Right lobe of liver (tissue), 6 donors: Measurements from ENCODE around the gene CEP95. TPM values are rescaled to one million over a fixed set of nuclear protein-coding genes. Genes with fewer than 3 reads are reported as not detected.
A peak's percentile ranks its signal among the peaks of the same experiment; 100 is the strongest.

Experiments
- ATAC-seq, 4 donors: fragments of 200-7000 bp; cut with Tn5 transposase; one replicate each; pipeline ENCODE4 v1.9.1; 2020; ENCODE audit warnings: mild to moderate bottlenecking in 4 of 4, moderate library complexity in 4 of 4
- DNase-seq, 3 donors: peaks; one replicate each; pipeline ENCODE4 v3.0.0-alpha.2; 2020
- H3K27ac ChIP-seq, 3 donors: fragments of 200-600 bp; one replicate each; pipeline ENCODE4 v1.8.0; 2022
- H3K27me3 ChIP-seq, 2 donors: fragments of 200-600 bp; one replicate each; pipeline ENCODE4 v1.8.0; 2022
- H3K36me3 ChIP-seq, 4 donors: fragments of 200-600 bp; sonication (generic) in 1 of 4; one replicate each; pipeline versions ENCODE4 v1.5.1 to v1.8.0; 2017 to 2022; ENCODE audit warnings: control low read depth in 1 of 4
- H3K4me1 ChIP-seq, 4 donors: fragments of 200-600 bp; sonication (generic) in 1 of 4; one replicate each; pipeline versions ENCODE4 v1.5.1 to v1.8.0; 2017 to 2022; ENCODE audit warnings: control low read depth in 1 of 4
- H3K4me3 ChIP-seq, 3 donors: fragments of 200-600 bp; one replicate each; pipeline ENCODE4 v1.8.0; 2022
- H3K9me3 ChIP-seq, 4 donors: fragments of 200-600 bp; sonication (generic) in 1 of 4; one replicate each; pipeline versions ENCODE4 v1.5.1 to v1.8.0; 2017 to 2022; ENCODE audit warnings: control low read depth in 1 of 4
- POLR2A ChIP-seq: fragments of 450-650 bp; IDR thresholded peaks from one replicate; pipeline ENCODE4 v1.6.1; 2017; ENCODE audit warnings: antibody characterized with exemption, mild to moderate bottlenecking
- WGBS: methylation state at CpG from one replicate; pipeline ENCODE4 v1.1.6; 2018; ENCODE audit warnings: low coverage, low lambda C conversion rate; ENCODE audit not compliant: insufficient coverage; ENCODE audit errors: missing lambda C conversion rate; 5-methylcytosine and 5-hydroxymethylcytosine counted together
- intact Hi-C, 2 donors: fragments of 100-400 bp; cut with DNase I; formaldehyde crosslinking; loops; one replicate each; pipeline versions ENCODE4 v1.11.2 to v1.14.1; 2022
- total RNA-seq, 6 experiments: library from RNA; depleted of rRNA in 2 of 6; stranded (reverse); fragments of >200 nt in 2 of 6; fragmentation: NEBNext Ultra II Directional in 3 of 6; extraction: Animal tissue kit (Norgen Biotek cat#: 25700) in 3 of 6; gene quantifications; one replicate each; pipeline versions ENCODE4 v1.1.0 to v1.2.4, GENCODE V29; 2016 to 2023
- TF ChIP-seq, protein P1 (sequence below), 4 donors: fragments of 200-600 bp in 3 of 4; fragments of 450-650 bp in 1 of 4; IDR thresholded peaks; one replicate each; pipeline versions ENCODE4 v1.5.1 to v1.8.0; 2016 to 2022; ENCODE audit warnings: antibody characterized with exemption in 4 of 4, mild to moderate bottlenecking in 2 of 4
- donor health status: DM: no; HTN: yes; CAD: no.
- donor health status: DM: no; HTN: no; CAD: no.
- donor health status: DM: no; HTN: no; CAD: no.
- donor health status: DM: no; HTN: yes; CAD: no.
- donor health status: DM: no; HTN: yes; CAD: no.

CEP95 gene
- total RNA-seq, 6 experiments from 2014 or later = 11.0 to 27.6 (median 14.0) TPM

GRCh38 chr17:64502021-64502420 lies 4.8 kb upstream of the CEP95 start:
- TF ChIP-seq POLR2A = no peak
- TF ChIP-seq, protein P1, sequence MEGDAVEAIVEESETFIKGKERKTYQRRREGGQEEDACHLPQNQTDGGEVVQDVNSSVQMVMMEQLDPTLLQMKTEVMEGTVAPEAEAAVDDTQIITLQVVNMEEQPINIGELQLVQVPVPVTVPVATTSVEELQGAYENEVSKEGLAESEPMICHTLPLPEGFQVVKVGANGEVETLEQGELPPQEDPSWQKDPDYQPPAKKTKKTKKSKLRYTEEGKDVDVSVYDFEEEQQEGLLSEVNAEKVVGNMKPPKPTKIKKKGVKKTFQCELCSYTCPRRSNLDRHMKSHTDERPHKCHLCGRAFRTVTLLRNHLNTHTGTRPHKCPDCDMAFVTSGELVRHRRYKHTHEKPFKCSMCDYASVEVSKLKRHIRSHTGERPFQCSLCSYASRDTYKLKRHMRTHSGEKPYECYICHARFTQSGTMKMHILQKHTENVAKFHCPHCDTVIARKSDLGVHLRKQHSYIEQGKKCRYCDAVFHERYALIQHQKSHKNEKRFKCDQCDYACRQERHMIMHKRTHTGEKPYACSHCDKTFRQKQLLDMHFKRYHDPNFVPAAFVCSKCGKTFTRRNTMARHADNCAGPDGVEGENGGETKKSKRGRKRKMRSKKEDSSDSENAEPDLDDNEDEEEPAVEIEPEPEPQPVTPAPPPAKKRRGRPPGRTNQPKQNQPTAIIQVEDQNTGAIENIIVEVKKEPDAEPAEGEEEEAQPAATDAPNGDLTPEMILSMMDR (IDR thresholded peaks at IDR 0.05) = no peak
- H3K36me3 ChIP-seq = peaks cover 37 to 67% (median 53%) of the 10 kb centered on the region in 4 donors
- ATAC-seq = no peak
- DNase-seq = no peak
- no peak overlapping the region for H3K27ac ChIP-seq
- WGBS = 69% methylated on average over 2 of the region's 3 CpGs
- H3K27me3 ChIP-seq = no peaks in the 10 kb centered on the region
- no peaks in the 10 kb centered on the region for H3K9me3 ChIP-seq
- H3K4me1 ChIP-seq = peaks cover 0 to 61% (median 10%) of the 10 kb centered on the region in 4 donors
- intact Hi-C loops = no loop called here
- no peak overlapping the region for H3K4me3 ChIP-seq

DNA sequence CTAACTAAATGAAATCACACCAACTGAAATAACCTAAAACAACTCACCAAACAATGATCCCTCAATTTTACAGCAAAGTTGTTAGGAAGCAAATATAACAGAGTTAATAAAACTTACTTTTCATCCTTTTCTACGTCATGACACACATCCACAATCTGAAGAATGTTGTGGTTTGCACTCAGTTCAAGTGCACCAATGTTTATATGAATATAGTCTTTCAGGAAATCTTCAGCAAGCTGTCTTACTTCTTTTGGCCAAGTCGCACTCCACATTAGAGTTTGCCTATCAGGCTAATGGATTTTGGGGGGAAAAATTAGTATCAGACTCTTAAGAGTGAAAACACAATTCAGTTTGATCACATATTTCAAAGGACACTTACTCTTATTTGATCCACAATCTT lies 4.0 kb upstream of the CEP95 start:
- TF ChIP-seq, protein P1 (IDR thresholded peaks at IDR 0.05) = no peak
- TF ChIP-seq POLR2A = no peak
- WGBS = 67% methylated on average over 2 of the region's 2 CpGs
- Histone ChIP-seq H3K4me1 (peaks cover 0 to 55% (median 7%) of the 10 kb centered on the region in 4 donors), H3K4me3 (no peak overlapping the region), H3K27me3 (no peaks in the 10 kb centered on the region), H3K9me3 (no peaks in the 10 kb centered on the region), H3K27ac (no peak overlapping the region), H3K36me3 (peaks cover 37 to 67% (median 53%) of the 10 kb centered on the region in 4 donors)
- intact Hi-C loops = no loop called here
- DNase-seq (no peak), ATAC-seq (no peak)

DNA sequence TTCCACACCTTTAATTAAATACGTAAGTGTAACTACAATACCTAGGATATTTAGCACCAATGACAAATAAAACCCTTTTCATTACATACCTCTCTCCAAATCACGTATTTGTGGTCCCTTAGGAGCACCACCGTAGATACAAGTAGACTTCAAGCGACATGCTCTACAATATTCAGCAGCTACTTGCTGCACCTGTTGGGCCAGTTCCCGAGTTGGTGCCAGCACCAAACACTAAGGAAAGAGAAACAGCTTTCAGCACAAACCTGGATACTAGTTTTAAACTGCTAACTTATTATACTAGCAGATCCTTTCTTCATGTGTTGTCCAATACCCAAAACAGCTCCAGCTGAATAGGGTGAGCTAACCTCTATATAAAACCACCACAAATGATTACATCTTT lies 3.4 kb upstream of the CEP95 start:
- no peak for ATAC-seq
- H3K4me1 ChIP-seq = peaks cover 0 to 55% (median 7%) of the 10 kb centered on the region in 4 donors
- TF ChIP-seq, protein P1 (IDR thresholded peaks at IDR 0.05) = no peak
- TF ChIP-seq POLR2A = no peak
- no peak for DNase-seq
- H3K36me3 ChIP-seq = peaks cover 37 to 64% (median 50%) of the 10 kb centered on the region in 4 donors
- no peak overlapping the region for H3K4me3 ChIP-seq
- no peaks in the 10 kb centered on the region for H3K27me3 ChIP-seq
- no peaks in the 10 kb centered on the region for H3K9me3 ChIP-seq
- WGBS = 74% methylated on average over 5 of the region's 5 CpGs
- intact Hi-C loops = no loop called here
- no peak overlapping the region for H3K27ac ChIP-seq

DNA sequence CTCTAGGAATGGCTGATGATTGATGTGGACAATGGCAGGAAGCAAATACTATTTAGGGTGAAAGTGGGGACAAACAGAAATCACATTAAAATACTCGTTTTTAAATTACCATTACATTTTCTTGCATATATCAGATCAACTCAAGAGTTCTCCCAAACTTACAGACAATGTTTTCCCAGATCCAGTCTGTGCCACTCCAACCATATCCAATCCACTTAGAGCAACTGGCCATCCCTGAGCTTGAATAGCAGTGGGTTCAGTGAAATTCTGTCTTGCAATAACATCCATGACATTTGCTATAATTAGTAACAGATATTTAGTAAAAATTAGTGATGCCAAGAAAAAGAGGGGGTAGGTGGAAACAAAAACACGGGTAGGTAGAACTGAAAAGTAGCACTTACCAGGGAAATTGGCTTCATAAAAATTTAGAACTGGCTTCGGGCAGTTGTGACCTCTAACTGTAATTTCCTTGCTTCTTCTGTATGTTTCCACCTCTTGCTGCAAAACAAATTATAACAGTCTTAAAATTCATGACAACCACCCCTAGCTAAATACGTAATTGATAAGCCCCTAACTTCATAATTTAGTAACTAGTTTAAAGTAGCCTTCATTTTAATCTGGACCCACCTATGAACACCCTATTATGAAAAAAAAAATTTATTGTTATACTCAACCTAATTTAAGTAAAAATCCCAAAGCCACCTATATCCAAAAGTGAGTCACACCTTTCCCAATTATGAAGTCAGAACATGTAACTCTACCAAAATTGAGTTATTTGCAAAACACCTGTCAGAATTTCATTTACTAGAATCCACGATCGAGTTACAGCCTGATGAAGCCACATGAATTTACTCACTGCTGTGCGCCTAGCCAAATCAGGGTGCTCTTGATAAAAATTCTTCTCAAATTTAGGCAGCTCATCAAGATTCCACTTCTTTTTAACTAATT lies 2.7 kb upstream of the CEP95 start:
- Histone ChIP-seq H3K27ac (peak overlapping the region; percentile 97 to 99 (median 99)), H3K36me3 (peaks cover 37 to 60% (median 47%) of the 10 kb centered on the region in 4 donors), H3K27me3 (no peaks in the 10 kb centered on the region), H3K9me3 (no peaks in the 10 kb centered on the region), H3K4me3 (peak overlapping the region; percentile 87 to 96 (median 87)), H3K4me1 (peaks cover 0 to 54% (median 8%) of the 10 kb centered on the region in 4 donors)
- WGBS = 17% methylated on average over 7 of the region's 7 CpGs
- TF ChIP-seq, protein P1 (IDR thresholded peaks at IDR 0.05) = no peak
- no peak for TF ChIP-seq POLR2A
- ATAC-seq (no peak), DNase-seq (no peak)
- intact Hi-C loops = no loop called here
